GM18858 (cell line): ENCODE data around the gene ARHGAP45.

Experiments used
- ATAC-seq: cut with Tn5 transposase; IDR thresholded peaks from one replicate; pipeline ENCODE4 v1.9.1; 2021; ENCODE audit not compliant: unreplicated experiment

ARHGAP45 gene

DNA sequence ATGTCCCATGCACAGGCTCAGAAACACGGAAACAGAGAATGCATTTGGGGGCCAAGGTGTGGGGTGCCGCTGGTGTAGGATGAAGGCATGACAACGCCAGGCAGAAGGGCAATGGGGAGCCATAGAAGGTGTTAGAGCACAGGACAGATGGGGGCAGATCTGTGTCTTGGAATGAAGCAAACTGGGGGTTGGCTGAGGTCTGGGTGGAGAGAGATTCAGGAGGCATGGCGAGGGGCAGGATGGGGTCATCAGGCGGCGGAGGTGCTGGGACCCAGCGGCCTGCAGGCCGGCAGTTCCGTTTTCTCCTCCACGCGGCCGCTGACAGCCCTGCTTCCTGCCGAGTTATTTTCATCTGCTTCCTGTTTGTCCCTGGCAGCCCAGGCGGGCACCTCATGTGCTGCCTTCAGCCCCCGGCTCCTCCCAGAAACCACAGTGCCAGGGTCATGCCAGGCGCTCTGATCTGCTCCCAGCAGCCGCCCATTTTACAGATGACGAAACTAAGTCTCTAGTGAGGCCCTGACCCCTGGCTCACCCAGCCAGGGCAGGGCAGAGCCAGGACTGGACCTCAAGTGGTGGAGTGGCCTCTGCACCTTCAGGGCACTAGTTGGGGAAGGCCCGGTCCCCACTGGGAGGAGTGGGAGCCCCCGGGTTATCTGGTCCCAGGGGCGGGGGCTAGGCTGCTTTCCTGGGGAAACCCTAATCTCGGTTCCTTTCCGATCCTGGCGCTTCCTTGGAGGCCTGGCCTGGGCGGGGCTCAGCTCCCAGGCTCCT lies 2.2 kb downstream of the ARHGAP45 start:
- no peak for ATAC-seq

DNA sequence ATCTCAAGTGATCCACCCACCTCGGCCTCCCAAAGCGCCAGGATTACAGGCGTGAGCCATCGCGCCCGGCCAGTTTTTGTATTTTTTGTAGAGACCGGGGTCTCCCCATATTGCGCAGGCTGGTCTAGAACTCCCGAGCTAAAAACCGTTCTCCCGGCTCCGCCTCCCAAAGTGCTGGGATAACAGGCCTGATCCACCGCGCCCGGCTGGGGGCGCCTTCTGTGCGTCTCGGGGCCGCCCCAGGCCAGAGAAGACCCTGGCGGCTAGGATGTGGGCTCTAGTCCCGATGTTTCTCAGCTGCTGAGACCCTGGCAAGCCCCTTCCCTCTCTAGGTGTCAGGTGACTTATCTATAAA lies 3.6 kb downstream of the ARHGAP45 start:
- ATAC-seq, result no peak

DNA sequence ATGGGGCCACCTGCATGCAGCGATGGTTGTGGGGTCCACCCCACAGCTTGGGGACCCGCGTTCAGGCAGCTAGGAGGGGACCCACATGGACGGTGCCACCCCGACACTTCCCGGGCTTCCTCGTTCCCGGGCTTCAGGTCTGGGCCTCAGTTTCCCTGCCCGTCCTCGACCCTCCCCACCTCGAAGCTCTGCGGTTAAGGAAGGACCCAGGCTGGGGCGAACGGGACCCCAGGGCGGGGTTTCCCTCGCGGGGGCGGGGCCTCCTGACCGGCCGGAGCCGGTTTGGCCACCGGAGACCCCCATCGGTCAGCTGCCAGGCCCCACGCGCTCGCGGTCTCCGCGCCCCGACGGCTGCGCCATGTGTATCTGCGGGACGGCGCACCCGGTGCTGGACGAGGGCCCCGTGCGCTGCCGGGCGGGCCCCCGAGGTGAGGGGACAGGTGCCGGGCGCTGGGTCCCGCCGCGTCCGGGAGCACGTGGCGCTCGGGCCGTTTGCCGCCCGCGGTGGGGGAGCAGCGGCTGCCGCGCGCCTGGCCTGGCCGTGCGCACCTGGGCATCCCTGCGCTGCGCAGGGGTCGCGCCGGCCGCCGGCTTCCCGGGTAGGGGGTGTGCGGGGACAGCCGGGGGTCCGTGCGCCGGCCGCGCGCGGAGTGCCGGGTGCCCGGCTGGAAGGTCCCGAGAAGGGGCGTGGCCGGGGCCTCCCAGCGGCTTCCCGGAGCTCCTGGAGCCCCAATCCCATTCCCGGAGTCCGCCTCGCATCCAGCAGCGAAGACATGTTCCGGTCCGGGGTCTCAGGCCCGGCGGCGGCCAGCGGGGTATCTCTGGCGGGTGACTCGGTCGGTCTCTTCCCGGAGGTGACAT lies 4.2 kb downstream of the ARHGAP45 start:
- no peak for ATAC-seq

DNA sequence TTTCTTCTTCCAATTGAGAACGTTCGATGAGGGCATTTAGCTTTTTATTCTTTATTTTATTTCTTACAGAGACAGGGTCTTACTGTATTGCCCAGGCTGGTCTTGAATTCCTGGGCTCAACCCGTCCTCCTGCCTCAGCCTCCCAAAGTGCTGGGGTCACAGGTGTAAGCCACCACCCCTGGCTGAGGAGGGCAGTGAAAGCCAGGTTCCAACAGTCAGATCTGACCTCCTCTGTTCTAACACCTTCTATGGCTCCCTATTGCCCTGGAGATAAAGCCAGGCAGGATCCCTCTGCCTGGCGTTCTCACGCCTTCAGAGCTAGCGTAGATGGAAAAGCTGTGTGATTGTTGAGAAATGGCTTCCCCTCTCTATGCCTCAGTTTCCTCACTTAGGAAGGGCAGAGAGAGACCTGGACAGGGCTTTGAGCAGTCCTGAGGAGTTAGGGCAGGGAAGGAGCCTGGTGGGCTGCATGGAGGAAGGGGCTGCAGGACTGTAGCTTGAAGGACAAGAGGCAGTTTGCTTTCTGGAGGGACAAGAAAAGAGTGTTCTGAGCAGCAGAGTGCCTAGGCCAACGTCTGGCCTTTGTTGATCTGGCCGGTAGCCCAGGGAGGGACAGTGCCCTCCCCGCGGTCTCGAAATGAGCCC lies 5.5 kb downstream of the ARHGAP45 start:
- no peak for ATAC-seq

DNA sequence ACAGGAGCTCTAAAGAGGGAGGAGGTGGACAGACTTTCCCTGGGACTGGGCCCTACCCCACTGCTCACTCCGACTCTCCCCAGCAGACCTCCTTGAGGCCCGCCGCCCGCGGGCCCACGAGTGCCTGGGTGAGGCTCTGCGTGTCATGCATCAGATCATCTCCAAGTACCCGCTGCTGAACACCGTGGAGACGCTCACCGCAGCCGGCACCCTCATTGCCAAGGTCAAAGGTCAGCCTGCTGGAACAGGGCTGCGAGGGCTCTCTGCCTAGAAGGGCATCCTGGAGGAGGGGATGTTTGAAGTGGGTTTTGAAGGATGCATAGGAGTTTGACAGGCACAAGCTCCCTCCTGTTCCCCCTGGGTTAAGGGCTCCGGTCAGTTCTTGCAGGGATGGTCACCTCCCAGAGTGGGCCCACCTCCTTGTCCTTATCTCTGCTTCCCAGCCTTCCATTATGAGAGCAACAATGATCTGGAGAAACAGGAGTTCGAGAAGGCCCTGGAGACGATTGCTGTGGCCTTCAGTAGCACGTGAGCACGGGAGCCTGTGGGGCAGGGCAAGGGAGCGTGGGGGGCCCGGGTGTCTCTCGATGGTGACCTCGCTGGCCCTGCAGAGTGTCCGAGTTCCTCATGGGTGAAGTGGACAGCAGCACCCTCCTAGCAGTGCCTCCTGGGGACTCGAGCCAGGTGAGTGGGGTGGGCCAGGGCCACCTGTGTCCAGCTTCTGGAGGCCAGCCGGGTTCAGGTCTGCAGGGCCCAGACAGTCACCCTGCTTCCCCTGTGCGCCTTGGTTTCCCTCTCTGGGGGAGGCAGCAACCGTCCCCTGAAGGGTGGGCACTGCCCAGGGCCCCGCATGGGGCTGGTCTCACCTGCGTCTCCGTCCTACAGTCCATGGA lies 6.3 kb downstream of the ARHGAP45 start:
- no peak for ATAC-seq

DNA sequence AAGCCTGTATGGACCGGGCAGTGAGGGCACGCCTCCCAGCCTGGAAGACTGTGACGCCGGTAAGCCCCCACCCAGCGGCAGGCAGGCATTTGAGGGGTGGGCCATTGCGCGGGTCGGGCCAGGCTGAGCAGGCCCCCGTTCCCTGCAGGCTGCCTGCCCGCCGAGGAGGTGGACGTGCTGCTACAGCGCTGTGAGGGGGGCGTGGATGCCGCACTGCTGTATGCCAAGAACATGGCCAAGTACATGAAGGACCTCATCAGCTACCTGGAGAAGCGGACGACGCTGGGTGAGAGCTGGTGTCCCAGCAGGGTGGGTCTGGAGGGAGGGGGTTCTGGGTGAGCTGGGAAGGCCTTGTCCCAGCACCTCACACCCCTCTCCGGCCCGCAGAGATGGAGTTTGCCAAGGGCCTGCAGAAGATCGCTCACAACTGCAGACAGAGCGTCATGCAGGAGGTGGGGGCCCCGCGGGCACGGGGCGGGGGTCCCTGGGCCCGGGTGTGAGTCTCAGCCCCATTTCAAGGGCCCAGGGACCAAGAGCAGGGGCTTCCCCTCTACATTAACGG lies 7.1 kb downstream of the ARHGAP45 start:
- no peak for ATAC-seq

DNA sequence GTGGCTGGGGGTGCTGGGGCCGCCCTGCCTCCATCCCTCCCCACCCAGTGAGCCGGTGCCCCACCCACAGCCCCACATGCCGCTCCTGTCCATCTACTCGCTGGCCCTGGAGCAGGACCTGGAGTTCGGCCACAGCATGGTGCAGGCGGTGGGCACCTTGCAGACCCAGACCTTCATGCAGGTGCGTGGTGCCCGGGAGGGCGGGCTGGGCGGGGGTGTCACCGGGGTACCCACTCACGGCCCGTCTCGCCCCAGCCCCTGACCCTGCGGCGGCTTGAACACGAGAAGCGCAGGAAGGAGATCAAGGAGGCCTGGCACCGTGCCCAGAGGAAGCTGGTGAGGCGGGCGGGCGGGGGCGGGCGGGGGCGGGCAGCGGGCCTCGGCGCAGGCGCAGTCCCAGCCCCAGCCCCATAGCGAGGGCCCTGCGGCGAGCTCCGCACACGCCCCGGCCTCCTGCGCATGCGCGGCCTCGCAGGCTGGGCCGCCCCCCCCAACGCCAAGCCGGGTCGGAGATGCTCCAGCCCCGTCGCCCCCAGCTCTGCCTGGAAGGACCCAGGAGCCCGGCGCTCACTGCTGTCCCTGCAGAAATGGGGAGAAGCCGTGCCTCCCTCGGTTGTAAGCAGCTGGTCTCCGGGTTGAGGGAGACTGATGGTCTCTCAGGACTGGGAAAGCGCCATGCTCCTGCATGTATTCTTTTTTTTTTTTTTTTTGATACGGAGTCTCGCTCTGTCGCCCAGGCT lies 7.7 kb downstream of the ARHGAP45 start:
- no peak for ATAC-seq

DNA sequence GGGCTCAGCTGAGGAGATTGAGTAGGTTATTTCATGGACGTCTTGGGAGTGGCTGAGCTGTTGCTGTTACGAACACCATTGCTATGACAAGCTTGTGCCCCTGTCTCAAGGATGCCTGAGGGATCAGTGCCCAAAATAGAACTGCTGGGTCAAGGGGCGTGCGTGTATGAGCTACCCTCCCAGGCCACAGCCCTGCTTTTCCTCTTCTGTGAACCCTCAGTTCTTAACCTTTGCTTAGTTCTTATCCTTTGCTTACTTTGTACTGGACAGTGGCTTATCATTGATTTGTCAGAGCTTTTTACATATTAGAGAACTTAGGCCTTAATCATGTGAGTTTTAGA lies 9.0 kb downstream of the ARHGAP45 start:
- ATAC-seq, result no peak

DNA sequence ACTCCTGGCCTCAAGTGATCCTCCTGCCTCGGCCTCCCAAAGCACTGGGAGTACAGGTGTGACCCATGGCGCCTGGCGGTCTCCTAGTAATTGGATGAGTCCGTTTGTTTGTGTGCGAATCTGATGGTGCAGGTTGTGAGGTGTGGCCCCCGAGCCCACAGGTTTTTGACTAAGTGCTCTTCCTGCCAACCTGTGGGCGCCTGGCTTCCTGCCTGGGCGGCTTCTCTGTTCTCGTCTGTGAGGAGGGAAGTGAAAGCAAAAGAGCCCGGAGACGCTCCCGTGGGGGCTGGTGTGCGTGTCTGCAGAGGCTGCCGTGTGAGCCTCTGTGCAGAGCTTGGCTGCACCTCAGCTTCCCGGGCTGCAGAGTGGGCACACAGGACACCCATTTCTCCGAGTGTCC lies 10.0 kb downstream of the ARHGAP45 start:
- ATAC-seq, result peak; percentile 50

DNA sequence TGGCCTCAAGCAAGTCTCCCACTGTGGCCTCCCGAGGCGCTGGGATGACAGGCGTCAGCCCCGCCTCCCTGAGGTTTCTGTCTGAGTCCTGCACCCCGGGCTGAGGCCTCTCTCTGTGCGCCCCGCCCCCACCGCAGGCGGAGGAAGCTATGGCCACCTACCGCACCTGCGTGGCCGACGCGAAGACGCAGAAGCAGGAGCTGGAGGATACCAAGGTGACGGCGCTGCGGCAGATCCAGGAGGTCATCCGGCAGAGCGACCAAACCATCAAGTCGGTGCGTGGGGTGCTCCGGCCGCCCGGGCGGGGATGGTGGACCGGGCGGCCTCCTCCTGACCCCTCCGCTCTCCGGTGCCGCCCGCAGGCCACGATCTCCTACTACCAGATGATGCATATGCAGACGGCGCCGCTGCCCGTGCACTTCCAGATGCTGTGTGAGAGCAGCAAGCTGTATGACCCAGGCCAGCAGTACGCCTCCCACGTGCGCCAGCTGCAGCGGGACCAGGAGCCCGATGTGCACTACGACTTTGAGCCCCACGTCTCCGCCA lies 12.7 kb downstream of the ARHGAP45 start:
- ATAC-seq, result no peak

DNA sequence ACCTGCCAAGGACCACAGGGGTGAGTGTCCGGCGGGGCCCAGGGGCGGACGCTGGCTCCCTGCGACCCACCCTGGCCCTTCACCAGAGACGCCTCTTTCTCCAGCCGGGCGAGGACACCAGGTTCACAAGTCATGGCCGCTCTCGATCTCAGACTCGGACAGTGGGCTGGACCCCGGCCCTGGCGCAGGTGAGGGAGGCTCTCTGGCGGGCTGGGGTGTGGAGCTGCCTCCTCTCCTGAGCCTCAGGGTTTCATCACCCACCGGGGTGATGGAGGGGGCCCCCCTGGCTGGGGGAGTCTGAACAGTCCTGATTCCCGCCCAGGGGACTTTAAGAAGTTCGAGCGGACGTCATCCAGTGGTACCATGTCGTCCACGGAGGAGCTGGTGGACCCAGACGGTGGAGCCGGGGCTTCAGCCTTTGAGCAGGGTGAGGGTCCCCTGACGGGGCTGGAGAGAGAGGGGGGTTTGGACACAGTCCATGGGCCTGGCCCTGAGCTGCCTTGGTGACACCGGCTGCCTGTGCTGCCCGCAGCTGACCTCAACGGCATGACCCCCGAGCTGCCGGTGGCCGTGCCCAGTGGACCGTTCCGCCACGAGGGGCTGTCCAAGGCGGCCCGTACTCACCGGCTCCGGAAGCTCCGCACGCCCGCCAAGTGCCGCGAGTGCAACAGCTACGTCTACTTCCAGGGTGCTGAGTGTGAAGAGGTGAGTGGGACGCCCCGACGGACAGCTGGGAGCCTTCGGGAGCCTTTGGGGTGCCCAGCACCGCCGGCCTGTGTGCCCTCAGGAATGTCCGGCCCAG lies 13.6 kb downstream of the ARHGAP45 start:
- no peak for ATAC-seq

DNA sequence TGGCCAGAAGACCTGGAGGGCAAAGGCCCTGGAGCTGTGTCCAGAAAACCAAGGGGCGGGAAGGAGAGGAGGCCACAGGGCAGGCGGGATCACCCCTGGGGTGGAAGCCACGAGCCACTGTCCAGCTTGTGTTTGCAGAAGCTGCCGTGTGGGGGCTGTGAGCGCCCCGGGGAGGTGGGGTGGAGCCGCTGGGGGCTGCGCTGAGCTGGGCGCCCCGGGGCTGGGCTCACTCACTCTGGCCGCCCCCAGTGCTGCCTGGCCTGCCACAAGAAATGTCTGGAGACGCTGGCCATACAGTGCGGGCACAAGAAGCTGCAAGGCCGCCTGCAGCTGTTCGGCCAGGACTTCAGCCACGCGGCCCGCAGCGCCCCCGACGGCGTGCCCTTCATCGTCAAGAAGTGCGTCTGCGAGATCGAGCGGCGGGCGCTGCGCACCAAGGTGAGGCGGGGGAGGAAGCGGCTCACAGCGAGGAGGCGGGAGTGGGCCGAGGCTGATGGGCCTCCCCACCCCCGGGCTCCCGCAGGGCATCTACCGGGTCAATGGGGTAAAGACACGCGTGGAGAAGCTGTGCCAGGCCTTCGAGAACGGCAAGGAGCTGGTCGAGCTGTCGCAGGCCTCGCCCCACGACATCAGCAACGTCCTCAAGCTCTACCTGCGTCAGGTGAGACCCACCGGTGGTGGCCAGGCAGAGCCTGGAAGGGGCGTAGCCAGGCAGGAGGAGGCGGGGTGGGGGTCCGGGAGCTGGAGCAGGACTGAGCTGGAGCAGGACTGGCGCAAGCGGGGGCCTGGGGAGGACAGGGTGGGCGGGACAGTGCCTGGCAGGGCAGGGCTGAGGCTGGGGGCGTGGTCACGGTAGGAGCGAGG lies 14.6 kb downstream of the ARHGAP45 start:
- ATAC-seq, result no peak

DNA sequence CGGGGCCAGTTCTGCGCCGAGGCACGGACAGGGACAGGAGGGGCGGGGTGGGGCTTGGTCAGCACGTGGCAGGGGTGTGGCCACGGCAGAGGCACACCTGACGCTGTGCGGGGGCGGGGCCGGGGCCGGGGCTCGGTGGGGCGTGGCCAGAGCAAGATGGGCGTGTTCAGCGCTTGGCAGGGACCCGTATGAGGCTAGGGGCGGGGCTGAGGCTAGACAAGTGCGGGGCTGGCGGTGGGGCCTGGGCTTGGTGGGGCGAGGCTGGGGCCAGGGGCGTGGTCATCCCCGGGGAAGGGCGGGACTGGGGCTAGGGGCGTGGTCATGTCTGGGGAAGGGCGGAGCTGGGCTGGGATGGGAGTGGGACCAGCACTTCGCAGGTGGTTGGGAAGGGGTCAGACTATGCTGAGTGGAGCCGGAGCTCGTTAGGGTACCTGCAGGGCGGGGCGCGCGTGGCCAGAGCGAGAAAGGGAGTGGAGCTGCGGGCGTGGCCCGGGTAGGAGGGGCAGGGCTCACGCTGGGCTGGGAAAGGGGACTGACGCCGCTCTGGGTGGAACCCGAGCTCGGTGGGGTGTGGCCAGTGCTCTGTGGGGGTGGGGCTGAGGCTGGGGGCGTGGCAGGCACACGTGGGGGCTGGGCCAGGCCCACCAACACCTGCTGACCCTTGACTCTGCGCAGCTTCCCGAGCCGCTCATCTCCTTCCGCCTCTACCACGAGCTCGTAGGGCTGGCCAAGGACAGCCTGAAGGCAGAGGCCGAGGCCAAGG lies 15.4 kb downstream of the ARHGAP45 start:
- ATAC-seq, result no peak

DNA sequence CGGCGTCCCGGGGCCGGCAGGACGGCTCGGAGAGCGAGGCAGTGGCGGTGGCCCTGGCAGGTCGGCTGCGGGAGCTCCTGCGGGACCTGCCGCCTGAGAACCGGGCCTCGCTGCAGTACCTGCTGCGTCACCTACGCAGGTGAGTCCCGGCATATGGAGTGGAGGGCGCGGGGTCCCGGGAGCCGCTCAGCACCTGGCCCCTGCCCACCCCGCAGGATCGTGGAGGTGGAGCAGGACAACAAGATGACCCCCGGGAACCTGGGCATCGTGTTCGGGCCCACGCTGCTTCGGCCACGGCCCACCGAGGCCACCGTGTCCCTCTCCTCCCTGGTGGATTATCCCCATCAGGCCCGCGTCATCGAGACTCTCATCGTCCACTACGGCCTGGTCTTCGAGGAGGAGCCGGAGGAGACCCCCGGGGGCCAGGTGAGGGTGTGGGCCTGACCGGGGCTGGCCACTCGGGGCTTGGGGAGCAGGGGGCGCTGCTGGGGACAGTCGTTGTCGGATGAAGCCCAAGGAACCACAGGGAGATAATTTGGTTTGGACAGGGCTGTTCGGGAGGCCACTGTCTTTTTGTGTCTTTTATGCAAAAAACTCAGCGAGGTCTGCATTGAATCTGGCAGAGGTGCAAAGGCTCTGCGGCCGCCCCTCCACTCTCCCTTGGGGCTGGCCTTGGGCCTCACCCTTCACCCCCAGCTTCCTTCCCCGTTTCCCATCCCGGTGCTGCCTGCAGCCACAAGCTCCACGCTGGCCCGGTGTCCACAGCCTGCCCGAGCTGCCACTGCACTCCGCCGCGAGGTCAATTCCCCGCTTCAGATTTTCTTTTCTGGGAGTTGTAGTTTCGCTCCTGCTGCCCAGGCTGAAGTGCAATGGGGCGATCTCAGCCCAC lies 16.2 kb downstream of the ARHGAP45 start:
- no peak for ATAC-seq

DNA sequence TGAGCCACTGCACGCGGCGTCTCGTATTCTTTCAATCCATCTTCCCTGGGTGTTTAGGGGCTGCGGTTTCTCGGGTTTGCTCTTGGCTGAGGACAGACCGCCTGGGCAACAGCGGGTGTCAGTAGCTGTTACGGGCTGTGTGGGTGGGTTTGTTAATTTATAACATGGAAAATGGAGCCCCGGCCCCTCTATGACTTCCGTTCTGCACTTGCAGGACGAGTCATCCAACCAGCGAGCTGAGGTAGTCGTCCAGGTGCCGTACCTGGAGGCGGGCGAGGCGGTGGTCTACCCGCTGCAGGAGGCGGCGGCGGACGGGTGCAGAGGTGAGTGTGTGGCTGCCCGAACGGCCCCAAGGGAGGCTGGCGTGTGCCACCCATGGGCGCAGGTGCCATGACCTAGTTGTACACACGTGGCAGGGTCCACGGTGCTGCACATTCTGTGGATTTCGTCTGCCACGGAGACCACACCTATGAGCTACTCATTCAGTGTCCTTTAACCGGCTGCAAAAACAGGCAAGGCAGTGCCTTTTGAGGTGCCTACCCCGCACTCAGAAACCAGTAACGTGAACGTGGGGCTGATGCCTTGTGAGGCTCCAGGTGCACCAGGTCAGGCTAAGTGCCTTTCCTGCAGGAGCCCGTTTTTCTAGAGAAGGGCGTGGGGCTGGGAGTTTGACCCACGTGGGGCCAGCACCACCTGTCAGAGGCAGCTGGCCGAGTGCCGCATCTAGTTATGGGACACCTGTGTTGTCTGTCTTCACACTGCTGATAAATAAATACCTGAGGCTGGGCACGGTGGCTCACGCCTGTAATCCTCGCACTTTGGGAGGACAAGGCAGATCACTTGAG lies 17.3 kb downstream of the ARHGAP45 start:
- ATAC-seq, result no peak
